ENCODE data around the gene AOAH. TPM values are rescaled to one million over a fixed set of nuclear protein-coding genes. Genes with fewer than 3 reads are reported as not detected.
A peak's percentile ranks its signal among the peaks of the same experiment; 100 is the strongest.

AOAH gene
- total RNA-seq, 1 experiment from 2014 or later = 0.39 TPM

GRCh38 chr7:36638586-36639263 lies 85.6 kb downstream of the AOAH start:
- Histone ChIP-seq H3K4ac (ENCODE audit: low read depth, low read length) (no peak overlapping the region), H3T11ph (ENCODE audit: low read length) (no peak overlapping the region), H3K14ac (ENCODE audit: insufficient read depth, low read length) (no peak overlapping the region), H3K4me2 (ENCODE audit: insufficient read depth, insufficient read length, low read length) (no peak overlapping the region), H4K8ac (replicated peaks; ENCODE audit: insufficient read length, low read depth, low read length) (no peak overlapping the region), H3K79me1 (ENCODE audit: insufficient read depth, low read depth, low read length, poor library complexity, severe bottlenecking) (no peaks in the 10 kb centered on the region), H3K4me1 (ENCODE audit: insufficient read depth, low read length) (peaks cover 6% of the 10 kb centered on the region; the same call in 1 of the 2 replicates), H2BK120ac (ENCODE audit: low read depth, low read length, poor library complexity, severe bottlenecking) (no peak overlapping the region), H2BK5ac (ENCODE audit: insufficient read length, low read length) (no peak overlapping the region), H2BK12ac (ENCODE audit: insufficient read length, low read depth, low read length) (no peak overlapping the region), H3K23ac (ENCODE audit: insufficient read length, low read depth, low read length) (no peak overlapping the region), H3K9me3 (ENCODE audit: control insufficient read depth, low read depth, low read length) (no peaks in the 10 kb centered on the region), H3K27ac (ENCODE audit: insufficient read length, low read depth, low read length) (no peak overlapping the region), H3K23me2 (ENCODE audit: insufficient read length, low read depth, low read length, poor library complexity, severe bottlenecking) (no peaks in the 10 kb centered on the region), H2BK15ac (ENCODE audit: low read depth, low read length) (no peak overlapping the region), H3K18ac (ENCODE audit: insufficient read length, low read depth, low read length) (no peak overlapping the region), H2AK5ac (ENCODE audit: insufficient read length, low read length) (no peak overlapping the region), H3K79me2 (ENCODE audit: insufficient read depth, low read length) (no peaks in the 10 kb centered on the region), H4K5ac (ENCODE audit: insufficient read length, low read depth, low read length) (no peak overlapping the region), H4K91ac (ENCODE audit: insufficient read length, low read depth, low read length) (no peak overlapping the region), H2BK20ac (ENCODE audit: low read depth, low read length, poor library complexity, severe bottlenecking) (no peak overlapping the region), H3K56ac (ENCODE audit: insufficient read length, low read depth, low read length) (no peak overlapping the region), H4K20me1 (ENCODE audit: control insufficient read depth, insufficient read depth, insufficient read length) (no peaks in the 10 kb centered on the region), H3K9ac (ENCODE audit: extremely low read depth, insufficient read length, low read length) (no peak overlapping the region), H2AFZ (ENCODE audit: low read length) (no peak overlapping the region), H3K27me3 (ENCODE audit: insufficient read depth, low read length) (no peaks in the 10 kb centered on the region)
- Mint-ChIP-seq H3K36me3 (ENCODE audit: insufficient read depth in 1 of 3, low read depth in 3 of 3) (no peaks in the 10 kb centered on the region), H3K9me3 (no peaks in the 10 kb centered on the region), H3K4me3 (no peak overlapping the region), H3K4me1 (peaks cover 39 to 40% of the 10 kb centered on the region in 2 experiments), H3K27me3 (ENCODE audit: low read depth) (no peaks in the 10 kb centered on the region; the same call in 1 of the 2 replicates), H3K27ac (peak overlapping the region in 2 of 3 experiments; percentile 31 to 66; a peak in 1 of 7 replicates)
- no peak for DNase-seq
- no peak for TF ChIP-seq CTCF (conservative IDR thresholded peaks at IDR 0.05)
- no CpG with 5 or more reads among the region's 3 CpGs for WGBS (ENCODE audit: extremely low coverage, insufficient read length, low lambda C conversion rate)

Measured in H9 (cell line).